ENCODE measurements around the gene PDE1C.

The PDE1C gene

DNA sequence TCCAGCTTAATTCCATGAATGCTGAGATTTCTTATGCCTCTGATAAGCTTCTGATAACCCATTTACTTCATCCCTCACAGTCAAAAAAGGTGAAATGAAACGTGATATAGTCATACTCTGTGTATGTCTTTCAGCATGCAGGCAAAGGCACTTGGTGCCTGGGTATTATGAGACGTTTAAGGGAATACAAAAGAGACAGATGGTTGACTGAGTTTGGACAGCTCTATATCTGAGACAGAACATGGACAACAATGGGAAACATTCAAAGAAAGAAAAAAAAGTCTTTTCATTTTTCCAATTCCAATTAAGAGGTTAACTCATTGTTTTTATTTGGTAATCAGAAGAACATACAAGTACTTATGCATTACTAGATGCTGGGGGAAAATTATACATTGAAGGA, 287.0 kb downstream of the PDE1C start:
- no peak overlapping the region for H3K27ac ChIP-seq
- TF ChIP-seq, protein P1, sequence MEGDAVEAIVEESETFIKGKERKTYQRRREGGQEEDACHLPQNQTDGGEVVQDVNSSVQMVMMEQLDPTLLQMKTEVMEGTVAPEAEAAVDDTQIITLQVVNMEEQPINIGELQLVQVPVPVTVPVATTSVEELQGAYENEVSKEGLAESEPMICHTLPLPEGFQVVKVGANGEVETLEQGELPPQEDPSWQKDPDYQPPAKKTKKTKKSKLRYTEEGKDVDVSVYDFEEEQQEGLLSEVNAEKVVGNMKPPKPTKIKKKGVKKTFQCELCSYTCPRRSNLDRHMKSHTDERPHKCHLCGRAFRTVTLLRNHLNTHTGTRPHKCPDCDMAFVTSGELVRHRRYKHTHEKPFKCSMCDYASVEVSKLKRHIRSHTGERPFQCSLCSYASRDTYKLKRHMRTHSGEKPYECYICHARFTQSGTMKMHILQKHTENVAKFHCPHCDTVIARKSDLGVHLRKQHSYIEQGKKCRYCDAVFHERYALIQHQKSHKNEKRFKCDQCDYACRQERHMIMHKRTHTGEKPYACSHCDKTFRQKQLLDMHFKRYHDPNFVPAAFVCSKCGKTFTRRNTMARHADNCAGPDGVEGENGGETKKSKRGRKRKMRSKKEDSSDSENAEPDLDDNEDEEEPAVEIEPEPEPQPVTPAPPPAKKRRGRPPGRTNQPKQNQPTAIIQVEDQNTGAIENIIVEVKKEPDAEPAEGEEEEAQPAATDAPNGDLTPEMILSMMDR (conservative IDR thresholded peaks at IDR 0.05) = no peak
- no peak for TF ChIP-seq ZFX (IDR thresholded peaks at IDR 0.05)

- no peak for TF ChIP-seq ZFX (IDR thresholded peaks at IDR 0.05)
- TF ChIP-seq, protein P1 (conservative IDR thresholded peaks at IDR 0.05) = peak; percentile 87
Measured at GRCh38 chr7:31782411-31782991, 287.7 kb downstream of the PDE1C start.

DNA sequence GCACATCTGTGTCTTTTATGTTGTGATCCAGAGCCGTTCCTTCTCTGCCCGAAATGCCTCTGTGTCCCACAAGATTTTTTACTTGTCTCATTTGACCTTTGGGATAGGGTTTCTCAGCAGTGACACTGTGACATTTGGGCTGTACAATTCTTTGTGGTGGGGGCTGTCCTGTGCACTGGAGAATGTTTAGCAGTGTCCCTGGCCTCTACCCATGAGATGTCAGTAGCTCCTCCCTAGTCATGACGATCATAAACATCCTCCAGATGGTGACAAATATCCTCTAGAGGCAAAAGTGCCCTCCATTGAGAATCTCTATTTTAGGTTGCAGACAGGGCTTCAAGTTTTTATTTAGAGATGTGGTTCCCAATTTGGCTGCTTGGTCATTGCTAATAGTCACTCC, 291.9 kb downstream of the PDE1C start:
- no peak overlapping the region for H3K27ac ChIP-seq
- TF ChIP-seq ZFX (IDR thresholded peaks at IDR 0.05) = no peak
- TF ChIP-seq, protein P1 (conservative IDR thresholded peaks at IDR 0.05) = no peak

More at GRCh38 chr7:31782411-31782991, 287.7 kb downstream of the PDE1C start:
- no peak overlapping the region for H3K27ac ChIP-seq

DNA sequence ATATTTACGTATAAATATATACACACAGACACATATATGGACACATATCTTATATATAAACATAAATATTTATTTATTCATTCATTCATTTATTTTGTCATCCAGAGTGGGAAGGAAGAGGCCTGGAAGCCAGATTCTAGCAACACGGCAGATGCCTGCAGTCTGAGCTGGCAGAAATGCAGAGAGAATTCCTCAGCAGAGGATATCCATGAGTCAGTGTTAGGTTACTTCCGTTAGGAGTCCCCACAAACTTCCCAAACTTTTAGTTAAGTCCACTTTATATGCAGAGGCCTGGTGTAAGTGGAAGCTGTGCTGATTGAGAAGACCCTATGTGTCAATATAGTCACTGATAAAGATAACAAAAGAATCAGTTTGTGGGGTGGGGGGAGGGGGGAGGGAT, 293.6 kb downstream of the PDE1C start:
- TF ChIP-seq, protein P1 (conservative IDR thresholded peaks at IDR 0.05) = no peak
- no peak for TF ChIP-seq ZFX (IDR thresholded peaks at IDR 0.05)
- no peak overlapping the region for H3K27ac ChIP-seq

- TF ChIP-seq ZFX (IDR thresholded peaks at IDR 0.05) = no peak
- TF ChIP-seq, protein P1 (conservative IDR thresholded peaks at IDR 0.05) = no peak
- no peak overlapping the region for H3K27ac ChIP-seq
Measured at GRCh38 chr7:31775556-31775955, 294.7 kb downstream of the PDE1C start.

DNA sequence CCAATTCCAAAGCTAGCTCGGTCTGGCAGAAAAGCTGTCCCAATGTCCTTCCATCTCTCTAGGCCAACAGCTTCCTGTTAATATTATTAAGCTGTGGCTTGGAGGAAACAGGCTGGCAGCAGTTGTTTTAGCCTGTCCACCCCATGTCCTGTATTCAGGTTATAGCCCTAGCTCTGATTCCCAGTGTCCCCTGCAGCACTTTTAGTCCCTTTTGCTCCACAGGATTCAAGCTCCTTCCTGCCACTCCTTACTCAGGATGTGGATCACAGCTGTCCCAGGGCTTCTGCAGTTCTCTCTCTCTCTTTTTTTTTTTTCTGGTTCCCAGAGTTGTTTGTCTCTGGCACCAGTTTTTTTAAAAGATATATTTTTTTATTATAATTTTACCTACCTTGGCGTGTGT, 298.0 kb downstream of the PDE1C start:
- no peak overlapping the region for H3K27ac ChIP-seq

GRCh38 chr7:31767686-31768358, 302.4 kb downstream of the PDE1C start:
- no peak overlapping the region for H3K27ac ChIP-seq
- no peak for TF ChIP-seq ZFX (IDR thresholded peaks at IDR 0.05)
- TF ChIP-seq, protein P1 (conservative IDR thresholded peaks at IDR 0.05) = no peak

More for the DNA sequence above, 298.0 kb downstream of the PDE1C start:
- TF ChIP-seq ZFX (IDR thresholded peaks at IDR 0.05) = no peak
- TF ChIP-seq, protein P1 (conservative IDR thresholded peaks at IDR 0.05) = no peak
